VCaP (cell line): ENCODE measurements around the gene KLC3.

Source experiments
- H3K27ac ChIP-seq: fragments of 450-650 bp; 2 replicates; pipeline ENCODE4 v1.5.1; 2017
- TF ChIP-seq, protein P1 (sequence below): fragments of 450-650 bp; conservative IDR thresholded peaks from 2 replicates; pipeline ENCODE4 v1.5.1; 2017; ENCODE audit warnings: mild to moderate bottlenecking, moderate library complexity

The KLC3 gene

DNA sequence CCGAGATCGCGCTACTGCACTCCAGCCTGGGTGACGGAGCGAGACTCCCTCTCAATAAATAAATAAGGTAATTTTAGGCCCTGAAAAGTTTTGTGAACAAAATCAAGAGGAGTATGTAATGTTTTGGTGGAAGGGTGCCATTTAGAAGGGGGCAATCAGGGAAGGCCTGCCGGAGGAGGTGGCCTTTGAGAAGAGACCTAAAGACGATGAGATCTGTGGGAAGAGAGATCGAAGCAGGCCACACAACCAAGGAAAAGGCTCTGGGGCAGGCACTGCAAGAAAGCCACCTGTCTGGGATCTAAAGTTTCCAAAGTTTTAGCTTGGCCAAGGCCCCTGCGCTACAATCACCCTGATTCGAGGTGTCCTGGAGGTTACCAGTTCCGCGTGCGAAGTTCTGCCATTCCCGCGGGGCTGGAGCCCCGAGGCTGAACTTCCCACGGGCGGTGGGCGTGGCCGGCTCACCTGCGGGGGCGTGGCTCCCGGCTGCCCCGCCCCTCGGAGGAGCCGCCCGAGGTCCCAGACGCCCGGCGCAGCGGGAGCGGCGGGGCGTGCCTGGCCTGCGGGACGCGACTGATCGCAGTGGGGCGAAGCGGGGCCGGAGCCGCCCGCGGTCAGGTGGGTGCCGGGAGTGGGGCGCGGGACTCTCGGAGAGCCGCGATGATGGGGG, at the start of gene KLC3:
TSS of gene KLC3 (plus strand) at position 519 of the 667 bp plus-strand sequence. CDS start 4,792 bp downstream, outside the sequence.
- TF ChIP-seq, protein P1, sequence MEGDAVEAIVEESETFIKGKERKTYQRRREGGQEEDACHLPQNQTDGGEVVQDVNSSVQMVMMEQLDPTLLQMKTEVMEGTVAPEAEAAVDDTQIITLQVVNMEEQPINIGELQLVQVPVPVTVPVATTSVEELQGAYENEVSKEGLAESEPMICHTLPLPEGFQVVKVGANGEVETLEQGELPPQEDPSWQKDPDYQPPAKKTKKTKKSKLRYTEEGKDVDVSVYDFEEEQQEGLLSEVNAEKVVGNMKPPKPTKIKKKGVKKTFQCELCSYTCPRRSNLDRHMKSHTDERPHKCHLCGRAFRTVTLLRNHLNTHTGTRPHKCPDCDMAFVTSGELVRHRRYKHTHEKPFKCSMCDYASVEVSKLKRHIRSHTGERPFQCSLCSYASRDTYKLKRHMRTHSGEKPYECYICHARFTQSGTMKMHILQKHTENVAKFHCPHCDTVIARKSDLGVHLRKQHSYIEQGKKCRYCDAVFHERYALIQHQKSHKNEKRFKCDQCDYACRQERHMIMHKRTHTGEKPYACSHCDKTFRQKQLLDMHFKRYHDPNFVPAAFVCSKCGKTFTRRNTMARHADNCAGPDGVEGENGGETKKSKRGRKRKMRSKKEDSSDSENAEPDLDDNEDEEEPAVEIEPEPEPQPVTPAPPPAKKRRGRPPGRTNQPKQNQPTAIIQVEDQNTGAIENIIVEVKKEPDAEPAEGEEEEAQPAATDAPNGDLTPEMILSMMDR = no peak
- H3K27ac ChIP-seq = peak within 1 kb of the TSS; percentile 67; the same call in 1 of the 2 replicates

DNA sequence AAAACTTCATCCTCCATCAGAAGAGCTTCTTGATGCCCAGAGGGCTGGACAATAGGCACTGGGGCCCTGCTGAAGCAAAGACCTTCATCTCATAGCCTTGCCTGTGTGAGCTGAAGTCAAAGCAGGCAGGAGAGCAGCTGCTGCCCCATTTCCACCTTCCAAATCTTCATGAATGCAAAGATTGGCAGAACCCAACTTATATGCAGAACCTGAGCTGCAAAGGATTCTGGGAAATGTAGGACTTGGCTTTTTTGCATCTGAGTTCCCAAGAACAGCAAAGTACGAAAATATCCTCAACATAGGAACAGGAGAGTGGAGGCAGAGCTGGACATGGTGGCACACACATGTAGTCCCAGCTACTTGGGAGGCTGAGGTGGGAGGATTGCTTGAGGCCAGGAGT, 48.7 kb upstream of the KLC3 start:
- TF ChIP-seq, protein P1 = no peak
- H3K27ac ChIP-seq = no peak overlapping the region

DNA sequence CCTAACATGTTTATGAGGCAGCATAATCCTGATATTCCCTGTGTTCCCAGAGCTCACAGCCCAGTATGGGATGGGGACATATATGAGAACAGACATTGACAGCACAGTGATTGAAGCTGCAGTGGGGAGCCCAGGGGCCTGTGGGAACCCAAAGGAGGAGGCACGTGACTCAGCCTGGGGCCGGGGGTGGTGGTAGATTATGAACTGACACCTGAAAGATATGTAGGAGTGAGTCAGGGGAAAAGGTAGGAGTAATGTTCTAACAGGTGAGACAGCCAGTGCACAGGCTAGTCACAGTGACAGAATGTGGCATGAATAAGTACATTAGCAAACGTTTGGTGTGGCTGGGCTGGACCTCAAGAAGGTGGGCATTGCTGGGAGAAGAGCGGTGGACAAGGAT, 46.9 kb upstream of the KLC3 start:
- H3K27ac ChIP-seq = no peak overlapping the region
- TF ChIP-seq, protein P1 = no peak

DNA sequence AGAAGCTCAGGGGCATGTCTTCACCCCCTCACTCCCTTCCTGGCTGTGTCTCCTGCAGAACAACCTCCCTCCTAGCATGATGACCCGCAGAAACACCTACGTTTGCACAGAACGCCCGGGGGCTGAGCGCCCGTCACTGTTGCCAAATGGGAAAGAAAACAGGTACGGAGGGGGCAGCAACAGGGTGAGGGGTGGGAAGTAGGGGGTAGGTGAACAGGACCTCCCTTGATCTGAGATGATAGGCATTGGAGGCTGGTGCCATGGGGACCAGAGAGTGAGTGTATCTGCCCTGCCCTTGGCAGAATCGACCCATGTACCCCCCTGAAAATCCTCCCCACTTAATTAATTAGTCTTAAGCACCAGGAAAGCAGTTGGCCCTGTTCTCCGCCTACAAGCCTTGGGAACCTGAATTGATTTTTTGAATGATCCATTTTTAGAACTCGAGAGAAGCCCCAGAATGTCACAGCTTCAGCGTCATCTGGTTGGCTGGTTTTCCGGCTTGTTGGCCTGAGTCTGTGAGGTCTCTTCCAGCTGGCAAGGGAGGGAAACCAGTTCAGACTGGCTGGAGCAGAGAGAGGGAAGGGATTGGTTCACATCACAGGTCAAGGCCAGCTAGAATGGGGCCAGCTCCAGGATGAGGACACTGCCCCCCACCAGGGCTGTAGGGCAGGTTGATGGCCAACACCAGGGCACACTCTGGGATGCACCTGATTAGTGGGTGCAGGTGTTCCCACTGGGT, 46.1 kb upstream of the KLC3 start:
- H3K27ac ChIP-seq = no peak overlapping the region
- TF ChIP-seq, protein P1 = no peak

DNA sequence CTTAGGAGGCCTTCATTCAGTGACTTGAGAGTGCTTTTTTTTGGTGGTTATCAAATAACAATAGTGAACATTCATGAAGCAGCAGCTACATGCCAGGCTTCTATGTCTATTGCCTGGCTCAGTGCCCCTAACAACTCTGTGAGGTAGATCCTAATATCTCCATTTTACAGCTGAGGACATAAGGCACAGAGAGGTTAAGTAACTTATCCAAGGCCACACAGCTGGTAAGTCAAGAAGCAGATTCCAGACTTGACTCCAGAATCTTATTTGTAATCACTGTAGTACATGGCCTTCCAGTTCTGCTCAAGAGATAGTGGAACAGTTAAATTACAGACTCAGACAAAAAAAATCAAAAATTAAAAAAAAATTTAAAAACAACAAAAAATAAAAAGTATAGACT, 44.7 kb upstream of the KLC3 start:
- TF ChIP-seq, protein P1 = no peak
- no peak overlapping the region for H3K27ac ChIP-seq

DNA sequence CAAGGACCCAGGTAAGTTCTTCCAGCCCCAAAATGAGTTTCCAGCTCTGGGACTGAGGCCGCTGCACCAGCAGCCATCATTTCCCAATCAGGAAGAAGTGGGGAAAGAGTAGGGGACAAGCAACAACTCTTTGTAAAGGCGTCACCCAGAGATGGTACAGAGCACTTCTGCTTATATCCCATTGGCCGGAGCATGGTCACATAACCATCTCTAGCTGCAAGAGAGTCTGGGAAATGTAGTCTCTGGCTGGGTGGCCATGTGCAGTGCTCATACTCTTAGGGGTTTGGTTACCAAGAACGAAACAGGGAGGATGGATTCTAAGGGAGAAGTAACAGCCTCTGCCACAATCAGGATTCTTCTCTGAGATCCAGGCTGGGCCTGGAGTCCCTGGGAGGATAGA, 44.2 kb upstream of the KLC3 start:
- TF ChIP-seq, protein P1 = no peak
- no peak overlapping the region for H3K27ac ChIP-seq

DNA sequence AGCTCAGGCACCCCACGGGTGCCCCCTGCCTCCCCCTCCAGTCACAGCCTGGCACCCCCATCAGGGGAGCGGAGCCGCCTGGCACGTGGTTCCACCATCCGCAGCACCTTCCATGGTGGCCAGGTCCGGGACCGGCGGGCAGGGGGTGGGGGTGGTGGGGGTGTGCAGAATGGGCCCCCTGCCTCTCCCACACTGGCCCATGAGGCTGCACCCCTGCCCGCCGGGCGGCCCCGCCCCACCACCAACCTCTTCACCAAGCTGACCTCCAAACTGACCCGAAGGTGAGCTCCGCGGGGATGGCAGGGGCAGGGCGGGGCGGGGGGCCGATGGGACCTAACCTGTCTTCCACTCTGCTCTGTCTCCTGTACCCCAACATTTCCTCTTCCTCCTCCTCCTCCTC, 42.9 kb upstream of the KLC3 start:
- H3K27ac ChIP-seq = no peak overlapping the region
- TF ChIP-seq, protein P1 = no peak
